GM18505 (cell line): ENCODE results near the gene ARNT2.

Source experiments
- ATAC-seq: cut with Tn5 transposase; IDR thresholded peaks from one replicate; pipeline ENCODE4 v1.9.1; 2021; ENCODE audit not compliant: unreplicated experiment
- POLR2A ChIP-seq: IDR thresholded peaks from 4 replicates; pipeline ENCODE4 v1.6.1; 2011; ENCODE audit warnings: borderline replicate concordance; ENCODE audit not compliant: insufficient read depth, insufficient read length; ENCODE audit errors: extremely low read depth

The ARNT2 gene

DNA sequence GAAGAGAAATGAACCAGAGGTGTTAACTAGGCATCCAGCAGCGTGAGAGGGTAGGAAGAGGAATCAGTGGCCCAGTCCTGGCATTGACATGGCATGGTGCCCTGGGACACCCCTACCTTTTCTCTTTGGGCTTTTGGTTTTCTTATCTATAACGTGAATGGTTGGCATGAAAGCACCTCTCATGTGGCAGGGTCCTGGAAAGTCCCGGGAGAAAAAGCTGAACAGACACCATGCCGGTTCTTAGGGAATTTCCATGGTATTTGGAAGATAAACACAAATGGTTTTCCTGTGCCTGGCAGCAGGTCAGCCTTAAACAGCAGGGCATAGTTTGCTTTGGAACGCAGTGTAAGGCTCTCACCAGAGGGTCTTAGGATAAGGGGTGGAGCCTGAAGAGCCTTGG lies 15.4 kb downstream of the ARNT2 start:
- no peak for ATAC-seq
- TF ChIP-seq POLR2A = no peak

DNA sequence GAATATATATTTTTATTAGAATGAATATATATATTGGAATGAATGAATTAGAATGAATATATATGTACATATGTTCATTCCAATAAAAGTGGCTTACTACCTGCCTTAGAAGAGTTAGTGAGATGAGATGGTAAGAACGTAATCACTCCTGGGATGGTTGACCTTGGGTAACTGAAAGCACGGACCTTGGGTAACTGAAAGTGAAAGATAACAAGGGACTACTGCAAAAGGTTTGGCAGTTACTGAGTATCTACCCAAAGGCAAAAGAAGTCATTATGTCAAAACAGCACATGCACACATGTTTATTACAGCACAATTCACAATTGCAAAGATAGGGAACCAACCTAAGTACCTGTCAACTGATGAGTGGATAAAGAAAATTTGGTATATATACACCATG lies 16.5 kb downstream of the ARNT2 start:
- no peak for ATAC-seq
- TF ChIP-seq POLR2A = no peak

DNA sequence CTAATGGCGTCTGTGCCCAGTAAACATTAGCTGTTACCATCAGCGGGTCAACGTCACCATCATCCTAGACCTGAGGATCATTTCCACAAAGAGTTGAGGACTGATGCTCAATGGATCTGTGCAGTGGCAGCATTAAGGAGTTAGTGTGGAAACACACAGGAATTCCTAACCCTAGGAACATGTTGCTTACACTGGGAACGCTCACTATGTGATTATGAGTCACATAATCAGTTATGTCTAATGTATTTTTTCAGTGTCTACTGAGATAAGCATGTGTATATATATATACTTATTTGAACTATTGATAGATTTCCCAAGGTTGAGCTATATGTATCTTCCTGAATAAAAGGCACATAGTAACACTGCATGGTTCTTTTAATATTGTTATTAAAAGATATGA lies 19.0 kb downstream of the ARNT2 start:
- ATAC-seq = no peak
- no peak for TF ChIP-seq POLR2A

DNA sequence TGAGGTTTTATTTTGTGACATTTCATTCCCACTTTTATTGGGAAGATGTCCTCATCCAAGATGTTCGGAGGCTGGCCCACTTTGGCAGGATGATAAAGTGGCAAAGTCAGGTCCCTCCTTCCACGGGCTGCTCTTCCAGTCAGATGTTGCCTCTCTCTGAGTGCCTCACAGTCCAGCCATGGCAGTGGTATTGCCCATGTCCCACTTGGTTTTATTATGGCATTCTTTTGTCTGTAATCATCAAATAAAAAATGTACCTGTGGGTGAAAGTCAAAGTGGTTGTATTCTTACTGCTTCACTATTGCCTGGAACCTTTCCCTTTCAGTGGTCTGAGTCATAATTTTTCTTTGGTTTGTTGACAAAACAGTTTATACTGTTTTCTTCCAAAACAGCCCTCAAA lies 20.2 kb downstream of the ARNT2 start:
- TF ChIP-seq POLR2A = no peak
- no peak for ATAC-seq

DNA sequence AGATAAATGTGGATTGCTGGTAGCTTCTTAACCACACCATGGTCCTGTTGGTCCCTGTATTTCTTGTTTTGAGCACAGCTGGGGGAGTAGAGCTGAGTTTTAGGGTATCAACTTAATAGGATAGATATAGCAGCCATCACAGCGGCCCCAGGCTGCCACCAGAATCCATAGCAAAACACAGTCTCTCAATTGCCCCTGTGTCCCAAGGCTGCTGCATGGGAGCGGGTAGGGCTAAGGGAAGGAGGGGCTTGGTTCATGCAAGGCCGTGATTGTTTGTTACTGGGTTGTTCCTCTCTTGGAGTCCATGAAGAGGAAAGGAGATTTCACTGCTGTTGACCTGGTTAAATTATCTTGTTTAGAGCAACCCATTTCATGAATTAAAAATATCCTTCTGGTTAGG lies 22.1 kb downstream of the ARNT2 start:
- TF ChIP-seq POLR2A = no peak

DNA sequence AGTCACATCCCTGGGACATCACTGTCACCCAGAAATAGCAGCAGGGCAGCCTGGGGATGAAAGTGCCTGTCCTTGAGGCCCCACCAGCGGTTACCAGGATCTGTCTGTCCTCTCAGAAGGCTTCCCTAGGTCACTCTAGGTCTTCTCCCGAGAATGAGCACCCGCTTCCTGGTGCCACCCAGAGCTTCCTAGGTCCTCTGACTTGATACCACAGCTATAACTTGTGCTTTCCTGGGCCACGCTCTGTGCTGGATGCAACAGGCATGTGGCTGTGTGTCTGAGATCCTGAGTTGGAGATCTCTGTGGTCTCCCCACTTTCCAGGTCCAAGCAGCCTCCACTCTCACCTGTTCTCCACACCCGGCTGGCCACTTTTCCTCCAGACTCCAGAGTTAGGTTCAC lies 25.8 kb downstream of the ARNT2 start:
- ATAC-seq = no peak
- TF ChIP-seq POLR2A = no peak

More for the DNA sequence above, 22.1 kb downstream of the ARNT2 start:
- ATAC-seq = no peak

DNA sequence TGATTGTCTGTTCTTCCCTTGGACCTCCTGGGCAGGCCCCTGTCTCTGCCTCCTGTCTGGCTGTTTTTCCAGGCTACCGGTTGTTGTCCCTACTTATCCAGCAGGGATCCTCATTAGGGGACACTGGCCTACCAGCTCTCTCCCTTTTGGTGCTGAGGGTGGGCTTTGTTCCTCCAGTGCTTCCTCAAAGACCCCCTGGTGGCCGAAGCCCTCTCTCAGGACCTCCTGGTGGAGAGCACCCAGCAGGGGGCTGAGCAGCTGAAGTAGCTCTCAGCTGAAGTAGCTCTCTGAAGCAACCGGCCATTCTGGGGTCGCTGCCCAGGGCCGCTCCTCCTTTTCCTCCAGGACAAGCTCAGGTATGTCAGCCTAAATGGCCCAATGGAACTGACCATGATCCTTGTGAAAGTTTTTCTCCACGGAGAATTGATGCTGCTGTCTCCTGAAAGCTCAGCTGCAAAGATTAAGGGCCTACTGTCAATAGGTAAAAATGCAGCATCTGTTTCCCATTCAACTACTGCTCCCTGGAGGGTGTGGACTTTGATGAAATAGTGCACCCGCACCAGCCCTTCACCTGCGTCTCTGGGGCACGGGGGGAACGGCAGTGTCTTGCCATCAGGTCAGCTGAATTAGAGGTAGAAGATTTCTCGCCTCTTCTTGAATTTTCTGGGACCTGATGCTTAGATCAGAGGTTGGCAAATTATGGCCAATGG lies 27.6 kb downstream of the ARNT2 start:
- TF ChIP-seq POLR2A = no peak
- ATAC-seq = no peak

DNA sequence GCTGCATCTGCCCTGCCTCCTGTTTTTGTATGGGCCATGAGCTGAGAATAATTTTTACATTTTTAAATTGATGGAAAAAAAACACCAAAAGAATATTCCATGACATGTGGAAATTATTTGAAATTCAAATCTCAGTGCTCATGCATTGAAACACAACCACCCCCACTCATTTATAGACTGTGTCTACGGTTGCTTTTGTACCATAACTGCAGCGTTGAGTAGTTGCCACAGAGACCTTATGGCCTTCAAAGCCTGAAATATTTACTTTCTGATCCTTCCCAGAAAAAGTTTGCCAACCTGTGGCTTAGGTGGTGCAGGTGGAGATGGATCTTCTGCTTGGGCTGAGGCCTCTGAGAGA lies 28.1 kb downstream of the ARNT2 start:
- TF ChIP-seq POLR2A = no peak
- no peak for ATAC-seq

DNA sequence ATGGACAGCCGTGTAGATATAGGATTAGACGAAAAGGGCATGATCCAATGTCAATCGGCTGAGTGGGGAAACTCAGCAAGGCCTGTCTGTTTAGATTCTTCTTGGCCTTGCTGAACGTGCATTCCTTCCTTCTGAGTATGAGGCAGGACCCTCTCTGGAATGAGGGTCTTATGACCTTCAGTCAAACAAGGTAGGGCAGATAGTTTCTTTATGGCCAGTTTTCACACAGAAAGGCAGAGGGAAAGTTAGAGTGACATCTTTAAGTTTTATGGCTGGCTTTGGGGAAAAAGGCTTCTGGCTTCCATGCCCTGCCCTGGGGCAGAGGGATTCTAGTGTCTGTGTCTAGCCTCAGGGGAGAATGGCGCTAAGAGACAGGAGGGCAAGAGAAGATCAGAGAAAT lies 29.7 kb downstream of the ARNT2 start:
- TF ChIP-seq POLR2A = no peak
- ATAC-seq = no peak

DNA sequence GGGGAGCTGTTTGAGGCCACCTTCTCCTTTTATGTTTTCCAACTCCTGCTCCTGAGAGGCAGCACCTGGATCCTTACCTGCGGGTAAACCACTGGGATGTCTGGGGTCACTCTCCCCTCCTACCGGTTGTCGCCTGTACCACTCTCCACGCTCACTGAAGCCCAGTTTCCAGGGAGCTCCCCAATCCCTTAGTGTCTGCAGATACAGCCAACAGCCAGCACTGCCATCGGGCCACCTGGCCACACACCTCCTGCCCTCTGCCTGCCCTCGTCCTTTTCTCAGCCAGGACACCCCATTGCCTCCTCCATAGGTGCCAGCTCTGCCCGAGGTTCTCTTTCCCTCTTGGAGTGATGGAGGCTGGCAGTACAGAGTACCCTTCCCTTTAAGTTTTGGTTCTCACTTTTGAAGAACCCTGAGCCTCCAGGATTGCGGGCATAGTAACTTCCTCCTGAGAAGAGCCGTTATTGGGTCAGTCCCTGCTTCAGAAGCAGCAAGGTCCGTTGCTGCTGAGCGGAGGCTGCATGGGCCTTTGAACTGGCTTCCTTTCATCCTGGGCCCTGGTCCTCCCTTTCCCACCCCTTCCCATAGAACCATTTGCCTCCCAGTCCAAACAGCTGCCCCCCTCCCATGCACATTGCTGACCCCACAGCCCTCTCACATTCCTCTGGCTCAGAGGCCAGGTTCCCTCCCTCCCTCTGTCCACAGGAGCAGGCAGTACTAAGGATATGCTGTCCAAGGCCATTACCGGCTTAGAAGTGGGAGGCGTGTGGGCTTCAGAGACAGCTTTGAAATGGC lies 30.9 kb downstream of the ARNT2 start:
- no peak for TF ChIP-seq POLR2A
- no peak for ATAC-seq

DNA sequence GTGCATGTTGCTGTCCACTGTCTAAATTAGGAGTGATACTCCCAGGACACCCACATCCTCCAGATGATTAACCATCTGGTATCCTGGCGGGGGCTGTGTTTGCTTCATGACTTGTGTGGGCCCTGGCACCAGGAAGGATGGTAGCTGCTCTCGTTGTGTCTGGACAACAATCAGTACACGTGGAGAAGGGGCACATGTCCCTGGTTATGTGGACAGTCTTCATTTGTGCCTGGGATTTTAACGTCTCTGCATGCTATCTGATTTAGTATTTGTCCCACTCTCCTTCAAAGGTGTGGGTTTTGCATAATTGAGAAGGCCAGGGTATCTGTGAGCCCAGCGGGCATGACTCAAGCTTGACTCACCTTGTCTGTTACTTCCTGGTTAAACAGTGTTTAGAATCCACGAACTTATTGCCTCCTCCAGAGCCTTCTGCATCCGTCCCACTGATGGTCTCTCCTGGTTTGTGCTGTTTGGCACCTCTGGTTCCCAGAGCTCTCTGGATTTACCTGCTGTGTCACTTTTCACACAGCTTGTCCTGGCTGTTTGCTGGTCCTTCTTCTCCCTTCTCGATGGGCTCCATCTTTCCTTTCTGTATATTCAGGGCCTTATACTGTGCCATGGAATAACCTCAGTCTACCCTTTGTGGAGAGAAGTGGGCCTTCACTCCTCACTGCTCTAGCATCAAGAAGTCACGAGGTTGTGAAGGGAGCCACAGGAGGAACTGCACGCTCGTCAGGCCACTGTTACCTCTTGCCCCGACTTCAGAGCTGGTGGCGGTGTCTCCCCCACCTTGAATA lies 32.5 kb downstream of the ARNT2 start:
- no peak for ATAC-seq
- TF ChIP-seq POLR2A = no peak

DNA sequence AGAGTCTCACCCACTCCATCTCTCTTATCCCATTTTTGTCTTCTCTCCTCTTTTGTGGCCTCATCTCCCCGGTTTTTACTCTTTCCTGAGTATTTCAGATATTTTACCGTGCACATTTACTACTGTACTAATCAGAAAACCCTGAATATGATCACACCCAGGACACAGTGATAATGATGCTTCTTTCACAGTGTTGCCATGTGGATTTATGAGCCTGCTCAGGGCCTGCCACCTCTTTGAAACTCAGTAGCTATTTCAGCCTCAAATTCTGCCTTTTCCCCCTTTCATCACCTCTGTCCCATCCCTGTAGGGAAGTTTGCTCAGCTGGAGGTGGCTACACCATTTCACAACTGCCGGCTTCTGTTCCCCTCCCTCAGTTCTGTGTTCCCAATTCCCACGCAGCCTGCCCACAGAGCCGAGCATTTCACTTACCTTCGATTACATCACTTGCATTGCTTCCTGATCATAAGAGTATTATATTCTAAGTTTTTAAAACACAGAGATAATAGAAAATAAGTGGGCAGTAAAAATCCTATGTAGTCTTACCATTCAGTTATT lies 33.2 kb downstream of the ARNT2 start:
- ATAC-seq = no peak
- no peak for TF ChIP-seq POLR2A

DNA sequence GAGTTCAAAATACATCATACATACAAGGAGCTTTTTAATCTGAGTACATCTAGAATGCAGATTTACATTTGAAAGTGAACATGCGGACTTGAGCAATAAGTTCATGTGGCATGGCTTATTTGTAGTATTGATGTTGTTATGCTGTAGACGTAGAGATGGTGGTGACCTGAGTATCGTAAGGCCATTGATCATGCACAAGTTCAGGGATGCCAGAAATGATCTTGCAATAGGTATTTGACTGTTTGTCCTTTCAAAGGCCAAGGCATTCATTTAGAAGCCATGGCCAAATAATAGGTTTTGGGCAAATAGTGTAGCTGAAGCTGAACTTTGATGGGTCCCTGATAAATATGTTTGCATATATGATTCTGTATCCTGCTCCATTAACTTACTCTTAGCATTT lies 35.0 kb downstream of the ARNT2 start:
- no peak for ATAC-seq
- TF ChIP-seq POLR2A = no peak

DNA sequence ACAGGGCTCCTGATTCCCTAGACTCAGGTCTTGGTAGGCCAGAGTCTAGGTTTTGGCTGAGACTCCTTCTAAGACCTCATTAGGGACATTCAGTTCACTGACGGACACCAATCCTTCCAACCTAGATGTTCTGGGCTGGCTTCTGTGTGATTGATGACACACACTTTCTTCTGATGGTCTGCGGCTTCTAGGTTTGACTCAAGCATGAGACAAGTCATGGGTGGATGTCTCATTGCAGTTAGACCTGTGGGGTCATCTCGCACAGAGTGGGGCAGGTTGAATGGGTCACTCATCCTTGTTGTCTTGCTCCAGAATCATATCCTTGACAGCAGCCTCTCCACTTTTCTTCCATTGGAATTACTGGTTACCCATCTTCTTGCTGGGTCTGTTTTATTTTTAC lies 35.8 kb downstream of the ARNT2 start:
- no peak for TF ChIP-seq POLR2A
- no peak for ATAC-seq

DNA sequence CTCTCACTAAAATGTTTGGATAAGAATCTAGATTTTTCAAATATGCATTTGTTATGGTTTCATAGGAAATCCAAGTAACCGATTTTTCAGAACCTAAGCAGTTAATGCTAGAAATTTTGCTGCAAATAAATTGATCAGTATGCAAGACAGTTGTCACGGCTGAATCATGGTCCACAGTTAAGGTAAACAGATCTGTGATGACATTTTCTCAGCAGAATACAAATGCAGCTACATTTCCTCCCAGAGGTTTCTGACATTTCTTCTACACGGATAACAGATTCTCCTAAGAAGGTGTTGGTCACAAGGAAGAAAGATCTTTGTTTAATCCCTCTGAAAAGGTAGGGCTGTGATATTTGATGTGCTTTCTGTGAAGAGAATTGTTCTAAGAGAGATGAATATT lies 36.9 kb downstream of the ARNT2 start:
- ATAC-seq = no peak
- TF ChIP-seq POLR2A = no peak
